ENCODE results near the gene SCAF4. TPM values are rescaled to one million over a fixed set of nuclear protein-coding genes. Genes with fewer than 3 reads are reported as not detected.
A peak's percentile ranks its signal among the peaks of the same experiment; 100 is the strongest.
"Not testable (repeated sequence)": the region's sequence is repeated elsewhere in the genome, so short reads cannot be mapped to it uniquely, and the experiment has no call there.

Gene SCAF4
- total RNA-seq, 2 experiments from 2014 or later: 25.9 to 87.3 TPM

DNA sequence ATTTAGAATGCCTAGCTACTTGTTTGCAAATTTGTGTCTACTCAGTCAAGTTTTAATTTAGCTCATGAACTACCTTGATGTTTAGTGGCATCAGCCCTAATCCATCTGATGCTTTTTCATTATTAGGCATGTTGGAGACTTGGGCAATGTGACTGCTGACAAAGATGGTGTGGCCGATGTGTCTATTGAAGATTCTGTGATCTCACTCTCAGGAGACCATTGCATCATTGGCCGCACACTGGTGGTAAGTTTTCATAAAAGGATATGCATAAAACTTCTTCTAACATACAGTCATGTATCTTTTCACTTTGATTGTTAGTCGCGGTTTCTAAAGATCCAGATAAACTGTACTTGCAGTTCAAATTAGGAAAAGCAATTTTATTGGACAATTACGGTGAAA, 64.8 kb downstream of the SCAF4 start:
- DNase-seq (ENCODE audit: low spot score): no peak

DNA sequence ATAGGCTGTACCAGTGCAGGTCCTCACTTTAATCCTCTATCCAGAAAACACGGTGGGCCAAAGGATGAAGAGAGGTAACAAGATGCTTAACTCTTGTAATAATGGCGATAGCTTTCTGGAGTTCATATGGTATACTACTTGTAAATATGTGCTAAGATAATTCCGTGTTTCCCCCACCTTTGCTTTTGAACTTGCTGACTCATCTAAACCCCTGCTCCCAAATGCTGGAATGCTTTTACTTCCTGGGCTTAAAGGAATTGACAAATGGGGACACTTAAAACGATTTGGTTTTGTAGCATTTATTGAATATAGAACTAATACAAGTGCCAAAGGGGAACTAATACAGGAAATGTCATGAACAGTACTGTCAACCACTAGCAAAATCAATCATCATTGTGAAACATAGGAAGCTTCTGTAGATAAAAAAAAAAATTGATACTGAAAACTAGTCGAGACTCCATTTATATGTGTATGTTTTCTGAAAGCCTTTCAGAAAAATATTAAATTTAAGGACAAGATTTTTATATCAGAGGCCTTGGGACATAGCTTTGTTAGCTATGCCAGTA, 65.4 kb downstream of the SCAF4 start:
- POLR2A ChIA-PET: interaction anchor here (0.6 to 1.2 kb wide), 7 partner anchors 8 to 514 kb away, joined by 3 to 5 read pairs (median 3); no protein-coding TSS in a partner anchor
- Histone ChIP-seq H3K9me2 (ENCODE audit: insufficient read depth, low read length) (no peaks in the 10 kb centered on the region), H2AFZ (ENCODE audit: low read length) (no peak overlapping the region), H3K27ac (ENCODE audit: low read depth, low read length, poor library complexity, severe bottlenecking) (no peak overlapping the region), H3K36me3 (ENCODE audit: insufficient read depth, low read length) (peaks cover 98% of the 10 kb centered on the region), H3K4me2 (ENCODE audit: low read length) (no peak overlapping the region), H4K20me1 (ENCODE audit: insufficient read depth, low read length) (peaks cover 23% of the 10 kb centered on the region), H3K4me3 (ENCODE audit: low read depth, low read length, poor library complexity, severe bottlenecking) (no peak overlapping the region), H3K9me3 (ENCODE audit: low read length) (no peaks in the 10 kb centered on the region; the same call in 1 of the 2 replicates), H3K4me1 (ENCODE audit: insufficient read depth, low read length, poor library complexity, severe bottlenecking) (peaks cover 48% of the 10 kb centered on the region), H3K79me2 (ENCODE audit: insufficient read depth, low read depth, low read length) (peaks cover 56% of the 10 kb centered on the region)
- intact Hi-C loops (cut with micrococcal nuclease; ENCODE audit: unreplicated experiment): loop anchor here (5.0 kb wide), 2 partner anchors 36 to 109 kb away; no protein-coding TSS in a partner anchor
- no peak for TF ChIP-seq EZH2phosphoT487 (IDR thresholded peaks at IDR 0.05; ENCODE audit: borderline replicate concordance, low read depth, low read length)
- no peak for TF ChIP-seq CTCF (conservative IDR thresholded peaks at IDR 0.05; ENCODE audit: low read length)
- CTCF ChIA-PET (ENCODE audit: unreplicated experiment): no interaction called here
- BruUV-seq (replicated peaks): no TSS peak
- no peak for DNase-seq (ENCODE audit: low spot score)

More for the DNA sequence above, 64.8 kb downstream of the SCAF4 start:
- no peaks in the 10 kb centered on the region; the same call in 1 of the 2 replicates for H3K9me3 ChIP-seq (ENCODE audit: low read length)
- H3K4me1 ChIP-seq (ENCODE audit: insufficient read depth, low read length, poor library complexity, severe bottlenecking): peaks cover 42% of the 10 kb centered on the region
- intact Hi-C loops (cut with micrococcal nuclease; ENCODE audit: unreplicated experiment): loop anchor here (5.0 kb wide), 2 partner anchors 35 to 110 kb away; no protein-coding TSS in a partner anchor
- peaks cover 17% of the 10 kb centered on the region; the same call in 1 of the 2 replicates for H4K20me1 ChIP-seq (ENCODE audit: insufficient read depth, low read length)
- BruUV-seq (replicated peaks): no TSS peak
- TF ChIP-seq EZH2phosphoT487 (IDR thresholded peaks at IDR 0.05; ENCODE audit: borderline replicate concordance, low read depth, low read length) (no peak), CTCF (conservative IDR thresholded peaks at IDR 0.05; ENCODE audit: low read length) (no peak)
- no peak overlapping the region for H3K4me3 ChIP-seq (ENCODE audit: low read depth, low read length, poor library complexity, severe bottlenecking)
- CTCF ChIA-PET (ENCODE audit: unreplicated experiment): no interaction called here
- H2AFZ ChIP-seq (ENCODE audit: low read length): no peak overlapping the region
- peak overlapping the region; percentile 14 for H3K27ac ChIP-seq (ENCODE audit: low read depth, low read length, poor library complexity, severe bottlenecking)
- no peak overlapping the region for H3K4me2 ChIP-seq (ENCODE audit: low read length)
- peaks cover 98% of the 10 kb centered on the region for H3K36me3 ChIP-seq (ENCODE audit: insufficient read depth, low read length)
- no peaks in the 10 kb centered on the region for H3K9me2 ChIP-seq (ENCODE audit: insufficient read depth, low read length)
- peaks cover 50% of the 10 kb centered on the region for H3K79me2 ChIP-seq (ENCODE audit: insufficient read depth, low read depth, low read length)
- POLR2A ChIA-PET: interaction anchor here (0.6 to 1.1 kb wide), 4 partner anchors 20 to 514 kb away, joined by 3 to 4 read pairs (median 3); no protein-coding TSS in a partner anchor

GRCh38 chr21:31665869-31666268, 66.0 kb downstream of the SCAF4 start:
- POLR2A ChIA-PET: interaction anchor here (1.1 to 1.2 kb wide), 3 partner anchors 8 to 38 kb away, joined by 3 to 5 read pairs (median 4); no protein-coding TSS in a partner anchor
- DNase-seq (ENCODE audit: low spot score); H3K27ac ChIP-seq (ENCODE audit: low read depth, low read length, poor library complexity, severe bottlenecking); H2AFZ ChIP-seq (ENCODE audit: low read length); H3K9me2 ChIP-seq (ENCODE audit: insufficient read depth, low read length); CTCF ChIA-PET (ENCODE audit: unreplicated experiment); H3K4me2 ChIP-seq (ENCODE audit: low read length); BruUV-seq (replicated peaks); H3K9me3 ChIP-seq (ENCODE audit: low read length); H3K4me3 ChIP-seq (ENCODE audit: low read depth, low read length, poor library complexity, severe bottlenecking): not testable (repeated sequence)
- H3K36me3 ChIP-seq (ENCODE audit: insufficient read depth, low read length): peaks cover 96% of the 10 kb centered on the region
- peaks cover 63% of the 10 kb centered on the region for H3K79me2 ChIP-seq (ENCODE audit: insufficient read depth, low read depth, low read length)
- peaks cover 28% of the 10 kb centered on the region for H4K20me1 ChIP-seq (ENCODE audit: insufficient read depth, low read length)
- intact Hi-C loops (cut with micrococcal nuclease; ENCODE audit: unreplicated experiment): loop anchor here (5.0 kb wide), 2 partner anchors 36 to 109 kb away; no protein-coding TSS in a partner anchor
- H3K4me1 ChIP-seq (ENCODE audit: insufficient read depth, low read length, poor library complexity, severe bottlenecking): peaks cover 55% of the 10 kb centered on the region
